ENCODE measurements around the gene THAP7. TPM values are rescaled to one million over a fixed set of nuclear protein-coding genes. Genes with fewer than 3 reads are reported as not detected.

The THAP7 gene
- total and polyA plus RNA-seq, 2 of the 13 experiments (the other 11 are each of a cell fraction or from before 2014, with no cell fraction given) = 13.0 to 25.5 TPM

- TF ChIP-seq GTF3A (CRISPR knock-in tag; conservative IDR thresholded peaks at IDR 0.05) (peak; percentile 67; the same call in 1 of the 2 replicates), ZNF580 (CRISPR knock-in tag; IDR thresholded peaks at IDR 0.05; ENCODE audit: borderline replicate concordance, low read depth) (no peak), GATAD2A (CRISPR knock-in tag; IDR thresholded peaks at IDR 0.05) (no peak), ZNF180 (CRISPR knock-in tag; IDR thresholded peaks at IDR 0.05; ENCODE audit: borderline replicate concordance, low read depth) (0 out of 2 replicates have a peak, but pooled peaks have one; percentile 20), BCL3 (CRISPR knock-in tag; IDR thresholded peaks at IDR 0.05) (no peak), ETS1 (CRISPR knock-in tag; IDR thresholded peaks at IDR 0.05) (0 out of 2 replicates have a peak, but pooled peaks have one; percentile 66), KDM5B (CRISPR knock-in tag; IDR thresholded peaks at IDR 0.05; ENCODE audit: borderline replicate concordance) (no peak), ZNF737 (CRISPR knock-in tag; IDR thresholded peaks at IDR 0.05; ENCODE audit: borderline replicate concordance) (0 out of 2 replicates have a peak, but pooled peaks have one; percentile 19), ZNF703 (CRISPR knock-in tag; IDR thresholded peaks at IDR 0.05; ENCODE audit: borderline replicate concordance) (no peak), TFDP1 (CRISPR knock-in tag; IDR thresholded peaks at IDR 0.05; ENCODE audit: borderline replicate concordance) (no peak), ZNF292 (CRISPR knock-in tag; IDR thresholded peaks at IDR 0.05; ENCODE audit: borderline replicate concordance, low read depth) (no peak), ZNF724P (CRISPR knock-in tag; IDR thresholded peaks at IDR 0.05; ENCODE audit: borderline replicate concordance) (no peak), ARID2 (CRISPR knock-in tag; IDR thresholded peaks at IDR 0.05; ENCODE audit: borderline replicate concordance) (peak; percentile 82; the same call in 1 of the 2 replicates), ZNF546 (CRISPR knock-in tag; conservative IDR thresholded peaks at IDR 0.05) (0 out of 2 replicates have a peak, but pooled peaks have one; percentile 18), KDM4B (CRISPR knock-in tag; IDR thresholded peaks at IDR 0.05) (no peak), ATF4 (CRISPR knock-in tag; IDR thresholded peaks at IDR 0.05) (no peak), AGO2 (optimal IDR thresholded peaks at IDR 0.05; ENCODE audit: low read depth, low read length) (peak; percentile 21), BRD4 (CRISPR knock-in tag; IDR thresholded peaks at IDR 0.05) (no peak), CHD4 (IDR thresholded peaks at IDR 0.05; ENCODE audit: borderline replicate concordance, low read length) (no peak), ZSCAN30 (CRISPR knock-in tag; IDR thresholded peaks at IDR 0.05) (peak; percentile 88), THYN1 (CRISPR knock-in tag; IDR thresholded peaks at IDR 0.05; ENCODE audit: borderline replicate concordance, low read depth) (no peak), KLF16 (CRISPR knock-in tag; IDR thresholded peaks at IDR 0.05) (0 out of 4 replicates have a peak, but pooled peaks of 1 of the 2 experiments have one; percentile 9)
These were observed 824 bp downstream of the THAP7 start (continued) for GRCh38 chr22:21000987-21001600.
